ENCODE measurements around the gene TRPC4.

TRPC4 gene

DNA sequence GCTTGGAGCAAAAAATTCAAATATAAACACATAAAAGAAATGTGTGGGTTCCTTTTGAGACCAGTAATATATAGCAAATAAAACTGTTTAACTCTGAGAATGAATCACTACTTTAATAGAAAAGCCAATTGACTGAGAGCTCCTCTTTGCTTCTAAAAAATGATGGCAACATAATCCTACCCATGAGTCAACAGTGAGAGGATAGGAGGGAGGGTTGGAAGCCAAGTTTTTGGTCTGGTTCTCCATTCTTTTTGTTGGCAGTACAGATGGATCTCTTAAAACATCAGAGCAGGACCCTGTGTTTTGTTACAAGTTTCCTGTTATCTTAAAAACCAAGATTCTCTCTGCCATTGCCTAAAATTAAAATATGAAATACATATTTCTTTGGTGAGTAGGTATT, 221.0 kb downstream of the TRPC4 start:
- Histone ChIP-seq H3K36me3 (ENCODE audit: control insufficient read depth, insufficient read depth, low read length) (no peaks in the 10 kb centered on the region), H3K9ac (ENCODE audit: low read length) (no peak overlapping the region), H3K27me3 (ENCODE audit: control insufficient read depth, insufficient read depth, low read length) (no peaks in the 10 kb centered on the region), H3K9me3 (ENCODE audit: control insufficient read depth, low read length) (no peaks in the 10 kb centered on the region), H3K4me1 (ENCODE audit: control insufficient read depth, insufficient read depth, low read length) (no peaks in the 10 kb centered on the region), H3K4me3 (ENCODE audit: low read length) (no peak overlapping the region)

DNA sequence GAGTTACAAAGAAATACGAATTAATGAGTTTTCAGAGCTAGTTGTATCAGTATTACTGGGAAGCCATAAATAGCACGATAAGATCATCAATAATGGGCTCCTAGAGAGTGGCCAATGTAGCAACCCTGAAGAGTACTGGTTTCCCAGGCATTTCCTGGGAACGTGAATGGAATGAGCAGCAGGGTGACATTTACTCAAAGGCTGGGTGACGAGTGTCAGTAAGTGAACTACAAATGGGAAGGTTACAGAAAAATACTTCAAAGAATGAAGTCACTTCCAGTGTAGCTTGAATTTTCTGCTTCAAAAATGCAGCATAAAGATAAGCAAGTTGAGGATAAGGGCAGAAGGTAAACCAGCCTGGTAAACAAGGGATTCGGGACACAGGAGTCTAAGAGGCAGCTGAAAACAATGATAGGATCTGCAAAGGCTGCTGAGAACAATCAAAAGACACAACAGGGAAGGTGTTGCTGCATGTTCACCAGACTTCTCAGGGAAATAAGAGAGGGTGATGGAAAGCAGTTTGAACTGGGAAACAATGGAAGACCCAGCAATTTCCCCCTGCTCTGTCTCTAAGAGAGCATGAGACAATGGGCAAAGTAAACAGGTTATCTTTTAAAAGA, 222.4 kb downstream of the TRPC4 start:
- no peaks in the 10 kb centered on the region for H3K4me1 ChIP-seq (ENCODE audit: control insufficient read depth, insufficient read depth, low read length)
- no peaks in the 10 kb centered on the region for H3K27me3 ChIP-seq (ENCODE audit: control insufficient read depth, insufficient read depth, low read length)
- no peaks in the 10 kb centered on the region for H3K9me3 ChIP-seq (ENCODE audit: control insufficient read depth, low read length)
- no peaks in the 10 kb centered on the region for H3K36me3 ChIP-seq (ENCODE audit: control insufficient read depth, insufficient read depth, low read length)
- H3K4me3 ChIP-seq (ENCODE audit: low read length): no peak overlapping the region
- no peak overlapping the region for H3K9ac ChIP-seq (ENCODE audit: low read length)

DNA sequence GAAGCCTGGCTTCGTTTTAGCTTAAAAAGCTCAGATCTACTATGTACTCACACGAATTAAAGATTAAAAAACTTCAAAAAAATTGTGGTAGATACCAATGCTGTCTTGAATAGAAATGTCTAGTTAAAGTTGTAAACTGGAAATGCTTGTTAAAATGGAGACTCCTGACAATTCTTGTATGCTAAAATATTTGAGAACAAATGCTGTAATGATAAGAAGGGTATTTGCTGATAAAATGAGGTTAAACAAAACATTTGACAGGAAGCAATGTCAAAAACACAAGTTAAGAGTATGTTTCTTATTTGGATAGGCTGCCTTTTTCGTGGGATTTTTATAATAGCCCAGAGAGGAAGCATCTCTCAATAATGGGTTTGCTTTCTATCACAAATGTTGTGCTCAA, 223.0 kb downstream of the TRPC4 start:
- Histone ChIP-seq H3K36me3 (ENCODE audit: control insufficient read depth, insufficient read depth, low read length) (no peaks in the 10 kb centered on the region), H3K4me1 (ENCODE audit: control insufficient read depth, insufficient read depth, low read length) (no peaks in the 10 kb centered on the region), H3K27me3 (ENCODE audit: control insufficient read depth, insufficient read depth, low read length) (no peaks in the 10 kb centered on the region), H3K9ac (ENCODE audit: low read length) (no peak overlapping the region), H3K4me3 (ENCODE audit: low read length) (no peak overlapping the region), H3K9me3 (ENCODE audit: control insufficient read depth, low read length) (no peaks in the 10 kb centered on the region)

DNA sequence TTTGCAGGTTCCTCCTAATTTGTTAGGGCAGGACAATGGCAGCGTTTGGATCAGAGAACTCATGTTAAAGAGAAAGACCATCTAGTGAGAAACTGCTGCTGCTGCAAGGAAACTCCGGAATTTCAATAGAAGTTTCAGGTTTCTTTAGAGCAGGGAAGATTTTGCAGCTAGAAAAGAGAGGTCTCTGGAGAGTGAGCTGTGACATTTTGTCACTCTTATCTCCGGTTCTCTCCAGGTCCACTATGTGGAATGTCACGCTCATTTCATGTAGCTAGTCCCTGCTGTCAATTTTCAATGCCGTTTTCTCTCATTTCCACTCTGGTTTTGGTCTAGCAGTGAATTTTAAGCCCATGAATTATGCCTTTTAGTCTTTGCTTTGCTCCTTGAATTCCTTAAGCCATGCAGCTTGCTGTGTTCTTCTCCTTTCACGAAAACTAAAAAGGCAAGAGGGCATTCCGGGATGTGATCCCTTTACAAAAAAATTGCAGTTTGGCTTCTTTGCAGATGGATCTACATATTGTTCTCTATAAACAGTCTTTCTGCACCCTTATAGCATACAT, 224.3 kb downstream of the TRPC4 start:
- H3K9ac ChIP-seq (ENCODE audit: low read length): no peak overlapping the region
- H3K36me3 ChIP-seq (ENCODE audit: control insufficient read depth, insufficient read depth, low read length): no peaks in the 10 kb centered on the region
- H3K9me3 ChIP-seq (ENCODE audit: control insufficient read depth, low read length): no peaks in the 10 kb centered on the region
- no peak overlapping the region for H3K4me3 ChIP-seq (ENCODE audit: low read length)
- no peaks in the 10 kb centered on the region for H3K4me1 ChIP-seq (ENCODE audit: control insufficient read depth, insufficient read depth, low read length)
- no peaks in the 10 kb centered on the region for H3K27me3 ChIP-seq (ENCODE audit: control insufficient read depth, insufficient read depth, low read length)

DNA sequence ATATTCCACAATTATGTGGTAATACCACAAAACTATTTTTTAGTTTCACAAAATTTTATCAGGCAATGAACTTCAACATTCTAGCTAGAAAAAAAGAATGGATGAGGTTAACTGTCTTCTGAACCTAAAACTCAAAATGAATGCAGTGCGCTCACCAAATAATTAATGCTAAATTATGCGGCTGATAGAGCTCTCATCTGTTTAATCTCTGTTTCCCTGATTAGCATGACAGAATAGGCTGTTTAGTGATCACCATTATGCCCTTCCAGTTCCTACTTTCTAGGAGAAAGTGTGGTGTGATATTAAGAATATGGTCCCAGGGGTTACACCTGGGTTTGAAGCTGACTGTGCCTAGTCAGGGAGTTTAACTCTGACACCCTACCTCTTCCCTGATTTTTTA, 228.2 kb downstream of the TRPC4 start:
- Histone ChIP-seq H3K36me3 (ENCODE audit: control insufficient read depth, insufficient read depth, low read length) (no peaks in the 10 kb centered on the region), H3K27me3 (ENCODE audit: control insufficient read depth, insufficient read depth, low read length) (no peaks in the 10 kb centered on the region), H3K4me3 (ENCODE audit: low read length) (no peak overlapping the region), H3K4me1 (ENCODE audit: control insufficient read depth, insufficient read depth, low read length) (no peaks in the 10 kb centered on the region), H3K9ac (ENCODE audit: low read length) (no peak overlapping the region), H3K9me3 (ENCODE audit: control insufficient read depth, low read length) (no peaks in the 10 kb centered on the region)

DNA sequence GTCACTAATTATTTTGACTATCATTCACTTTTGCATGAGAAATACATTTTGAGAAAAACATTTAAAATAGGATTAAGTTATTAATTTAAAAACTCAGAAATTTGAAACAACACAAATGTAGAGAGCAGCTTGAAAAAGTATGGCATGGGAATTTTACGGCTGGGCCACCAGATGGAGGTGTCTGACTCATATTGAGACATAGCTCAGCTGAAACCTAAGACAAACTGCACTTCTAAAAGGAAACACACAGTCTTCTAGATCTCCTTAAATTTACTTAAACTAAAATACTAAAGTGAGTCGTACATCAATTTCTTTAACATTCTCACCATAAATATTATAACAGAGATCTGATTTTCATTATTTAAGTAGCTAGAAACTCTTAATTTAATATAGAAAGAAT, 229.1 kb downstream of the TRPC4 start:
- Histone ChIP-seq H3K9ac (ENCODE audit: low read length) (no peak overlapping the region), H3K4me3 (ENCODE audit: low read length) (no peak overlapping the region), H3K9me3 (ENCODE audit: control insufficient read depth, low read length) (no peaks in the 10 kb centered on the region), H3K27me3 (ENCODE audit: control insufficient read depth, insufficient read depth, low read length) (no peaks in the 10 kb centered on the region), H3K4me1 (ENCODE audit: control insufficient read depth, insufficient read depth, low read length) (no peaks in the 10 kb centered on the region), H3K36me3 (ENCODE audit: control insufficient read depth, insufficient read depth, low read length) (no peaks in the 10 kb centered on the region)

DNA sequence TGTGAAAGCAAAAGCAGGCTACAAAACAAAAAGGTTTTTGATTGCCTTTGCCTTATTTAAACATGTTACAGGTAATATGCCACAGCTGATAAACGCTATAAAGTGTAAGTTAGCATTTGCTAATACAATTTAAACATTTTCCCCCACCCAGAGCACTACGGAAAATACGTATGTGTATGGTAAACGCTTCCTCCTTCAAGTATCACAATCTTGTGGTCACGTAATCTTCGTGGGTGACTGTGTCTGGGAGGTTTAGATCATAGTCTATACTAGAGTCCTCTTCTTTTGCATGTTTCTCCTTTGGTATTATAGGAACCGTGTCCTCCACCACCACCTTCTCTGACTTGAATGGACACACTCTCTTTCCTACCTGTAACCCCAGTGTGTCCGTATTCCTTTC, 232.9 kb downstream of the TRPC4 start:
- H3K9ac ChIP-seq (ENCODE audit: low read length): no peak overlapping the region
- no peaks in the 10 kb centered on the region for H3K36me3 ChIP-seq (ENCODE audit: control insufficient read depth, insufficient read depth, low read length)
- no peaks in the 10 kb centered on the region for H3K9me3 ChIP-seq (ENCODE audit: control insufficient read depth, low read length)
- H3K27me3 ChIP-seq (ENCODE audit: control insufficient read depth, insufficient read depth, low read length): no peaks in the 10 kb centered on the region
- no peak overlapping the region for H3K4me3 ChIP-seq (ENCODE audit: low read length)
- H3K4me1 ChIP-seq (ENCODE audit: control insufficient read depth, insufficient read depth, low read length): no peaks in the 10 kb centered on the region

DNA sequence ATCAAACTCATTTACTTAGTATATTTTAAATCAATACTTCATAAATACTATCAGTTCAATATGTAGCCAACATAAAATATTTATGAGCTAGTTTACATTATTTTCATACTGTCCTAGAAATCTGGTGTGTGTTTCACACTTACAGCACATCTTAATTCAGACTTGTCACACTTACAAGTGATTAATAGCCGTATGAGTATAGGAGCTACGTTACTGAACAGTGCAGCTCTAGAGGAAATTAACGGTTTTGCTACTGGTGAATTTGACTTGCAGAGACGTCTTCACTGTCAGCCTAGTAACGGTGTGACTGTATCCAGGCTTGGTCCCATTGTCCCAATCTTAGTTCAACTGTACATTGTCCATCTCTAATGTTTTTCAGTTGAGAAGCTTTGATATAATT, 237.3 kb downstream of the TRPC4 start:
- no peaks in the 10 kb centered on the region for H3K4me1 ChIP-seq (ENCODE audit: control insufficient read depth, insufficient read depth, low read length)
- no peaks in the 10 kb centered on the region for H3K36me3 ChIP-seq (ENCODE audit: control insufficient read depth, insufficient read depth, low read length)
- H3K27me3 ChIP-seq (ENCODE audit: control insufficient read depth, insufficient read depth, low read length): no peaks in the 10 kb centered on the region
- no peak overlapping the region for H3K4me3 ChIP-seq (ENCODE audit: low read length)
- H3K9me3 ChIP-seq (ENCODE audit: control insufficient read depth, low read length): no peaks in the 10 kb centered on the region
- no peak overlapping the region for H3K9ac ChIP-seq (ENCODE audit: low read length)

DNA sequence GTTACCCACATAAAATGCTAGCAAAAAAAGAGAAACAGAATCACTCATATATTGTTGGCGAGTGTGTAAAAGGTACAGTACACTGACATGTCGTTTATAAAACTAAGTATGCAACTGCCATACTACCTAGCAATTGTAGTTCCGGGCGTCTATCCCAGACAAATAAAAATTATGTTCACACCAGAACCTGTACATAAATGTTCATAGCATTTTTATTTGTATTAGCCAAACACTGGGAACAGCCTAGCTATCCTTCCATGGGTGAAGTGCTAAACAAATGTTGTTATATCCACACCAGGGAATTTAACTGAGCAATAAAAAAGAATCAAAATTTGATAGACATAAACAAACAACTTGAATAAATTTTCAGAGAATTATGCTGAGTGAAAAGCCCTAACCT, 242.1 kb downstream of the TRPC4 start:
- Histone ChIP-seq H3K36me3 (ENCODE audit: control insufficient read depth, insufficient read depth, low read length) (no peaks in the 10 kb centered on the region), H3K4me1 (ENCODE audit: control insufficient read depth, insufficient read depth, low read length) (no peaks in the 10 kb centered on the region), H3K9me3 (ENCODE audit: control insufficient read depth, low read length) (no peaks in the 10 kb centered on the region), H3K9ac (ENCODE audit: low read length) (no peak overlapping the region), H3K27me3 (ENCODE audit: control insufficient read depth, insufficient read depth, low read length) (no peaks in the 10 kb centered on the region), H3K4me3 (ENCODE audit: low read length) (no peak overlapping the region)

DNA sequence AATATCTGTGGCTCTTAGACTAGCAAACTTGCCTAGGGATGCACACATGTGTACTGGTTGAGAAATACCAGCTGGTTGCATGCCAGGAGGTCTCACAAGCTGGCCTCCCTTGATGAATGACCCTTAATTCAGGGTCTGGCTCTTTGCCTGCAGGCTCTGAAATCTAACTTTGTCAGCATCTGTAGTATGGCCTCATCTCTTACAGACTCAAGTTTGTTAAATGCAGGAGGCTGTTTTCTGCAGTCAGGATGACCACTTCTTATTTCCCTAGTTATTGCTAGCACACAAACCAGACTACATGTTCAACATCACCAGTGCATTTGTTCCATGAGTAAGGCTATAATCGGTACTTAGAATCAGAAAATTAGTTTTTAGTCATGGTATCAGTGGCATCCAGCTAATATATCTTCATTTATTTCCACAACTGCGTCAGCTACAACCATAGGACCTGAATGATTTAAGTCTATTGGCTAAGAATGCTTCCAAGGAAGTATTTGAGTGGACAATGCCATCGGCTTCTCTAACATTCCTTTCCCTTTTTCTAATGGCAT, 247.7 kb downstream of the TRPC4 start:
- no peak overlapping the region for H3K4me3 ChIP-seq (ENCODE audit: low read length)
- no peaks in the 10 kb centered on the region for H3K27me3 ChIP-seq (ENCODE audit: control insufficient read depth, insufficient read depth, low read length)
- H3K9me3 ChIP-seq (ENCODE audit: control insufficient read depth, low read length): no peaks in the 10 kb centered on the region

DNA sequence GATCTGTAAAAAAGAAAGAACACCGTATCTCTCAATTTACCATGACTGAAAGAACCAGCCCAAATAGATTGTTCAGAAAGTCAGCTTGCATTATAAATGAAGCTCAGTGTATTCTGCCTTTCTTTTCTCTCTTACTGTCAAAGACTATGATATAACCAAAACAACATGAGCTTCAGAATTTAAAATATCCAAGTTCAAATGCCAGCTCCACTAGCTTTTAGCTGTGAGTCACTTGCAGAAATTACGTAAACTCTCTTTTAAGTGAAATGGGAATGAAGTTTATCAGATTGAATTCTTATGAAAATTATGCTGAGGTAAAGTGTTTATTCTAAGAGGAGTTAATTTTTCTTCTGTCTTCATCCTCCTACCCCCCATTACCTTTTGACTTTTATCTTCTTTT, 251.0 kb downstream of the TRPC4 start:
- H3K9ac ChIP-seq (ENCODE audit: low read length): no peak overlapping the region
- H3K4me1 ChIP-seq (ENCODE audit: control insufficient read depth, insufficient read depth, low read length): no peaks in the 10 kb centered on the region
- no peak overlapping the region for H3K4me3 ChIP-seq (ENCODE audit: low read length)
- H3K36me3 ChIP-seq (ENCODE audit: control insufficient read depth, insufficient read depth, low read length): no peaks in the 10 kb centered on the region
- H3K27me3 ChIP-seq (ENCODE audit: control insufficient read depth, insufficient read depth, low read length): no peaks in the 10 kb centered on the region
- no peaks in the 10 kb centered on the region for H3K9me3 ChIP-seq (ENCODE audit: control insufficient read depth, low read length)

More for the DNA sequence above, 247.7 kb downstream of the TRPC4 start:
- no peak overlapping the region for H3K9ac ChIP-seq (ENCODE audit: low read length)
- H3K36me3 ChIP-seq (ENCODE audit: control insufficient read depth, insufficient read depth, low read length): no peaks in the 10 kb centered on the region
- H3K4me1 ChIP-seq (ENCODE audit: control insufficient read depth, insufficient read depth, low read length): no peaks in the 10 kb centered on the region

DNA sequence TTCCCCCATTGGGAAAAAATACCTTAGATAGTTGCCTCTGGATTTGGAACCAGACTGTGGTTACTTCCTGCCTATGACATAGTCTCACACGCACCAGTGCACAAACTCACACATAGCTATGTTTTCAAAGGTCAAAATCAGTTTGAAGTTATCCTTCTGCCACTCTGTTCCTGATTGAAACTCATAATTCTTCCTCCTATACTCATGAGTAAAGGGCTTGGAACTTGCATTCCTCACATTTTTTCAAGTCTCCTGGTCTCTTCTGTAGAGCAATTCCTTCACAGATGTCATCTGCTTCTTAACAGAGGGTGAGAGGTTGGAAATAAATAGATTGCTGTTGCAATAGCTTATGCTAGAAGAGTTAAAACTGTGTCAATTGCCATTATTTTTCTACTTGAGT, 252.4 kb downstream of the TRPC4 start:
- Histone ChIP-seq H3K36me3 (ENCODE audit: control insufficient read depth, insufficient read depth, low read length) (no peaks in the 10 kb centered on the region), H3K27me3 (ENCODE audit: control insufficient read depth, insufficient read depth, low read length) (no peaks in the 10 kb centered on the region), H3K9ac (ENCODE audit: low read length) (no peak overlapping the region), H3K4me1 (ENCODE audit: control insufficient read depth, insufficient read depth, low read length) (no peaks in the 10 kb centered on the region), H3K9me3 (ENCODE audit: control insufficient read depth, low read length) (no peaks in the 10 kb centered on the region), H3K4me3 (ENCODE audit: low read length) (no peak overlapping the region)

DNA sequence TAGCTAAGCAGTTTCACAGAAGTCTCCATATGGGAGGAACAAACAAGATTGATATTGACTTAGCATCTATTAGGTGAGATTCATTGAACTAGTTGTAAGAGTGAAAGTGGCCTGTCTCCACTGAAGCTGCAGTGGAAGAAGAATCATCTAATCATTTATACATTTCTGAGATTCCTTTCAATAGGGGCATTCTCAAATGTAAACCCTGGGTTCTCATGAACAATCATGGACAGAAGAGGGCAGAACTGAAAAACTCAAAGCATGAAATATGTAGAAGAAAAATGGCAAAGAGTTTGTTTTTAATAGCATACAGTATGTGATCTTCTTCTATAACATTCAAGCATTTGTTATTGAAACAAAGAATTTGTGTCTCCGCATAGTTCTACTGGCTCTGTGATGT, 253.4 kb downstream of the TRPC4 start:
- no peaks in the 10 kb centered on the region for H3K36me3 ChIP-seq (ENCODE audit: control insufficient read depth, insufficient read depth, low read length)
- no peaks in the 10 kb centered on the region for H3K4me1 ChIP-seq (ENCODE audit: control insufficient read depth, insufficient read depth, low read length)
- H3K9me3 ChIP-seq (ENCODE audit: control insufficient read depth, low read length): no peaks in the 10 kb centered on the region
- no peak overlapping the region for H3K4me3 ChIP-seq (ENCODE audit: low read length)
- H3K27me3 ChIP-seq (ENCODE audit: control insufficient read depth, insufficient read depth, low read length): no peaks in the 10 kb centered on the region
- no peak overlapping the region for H3K9ac ChIP-seq (ENCODE audit: low read length)

Measured in mucosa of stomach (tissue), 1 donor.